NCI-H2029 treated with DMSO at 0.1 percent for 48 hours (cell line): ENCODE data around the gene AFF1.
"Not testable (repeated sequence)": the region's sequence is repeated elsewhere in the genome, so short reads cannot be mapped to it uniquely, and the experiment has no call there.

Experiments used
- DNase-seq: peaks from one replicate; lab custom pipeline; 2025; lab: John Stamatoyannopoulos, UW

Gene AFF1

DNA sequence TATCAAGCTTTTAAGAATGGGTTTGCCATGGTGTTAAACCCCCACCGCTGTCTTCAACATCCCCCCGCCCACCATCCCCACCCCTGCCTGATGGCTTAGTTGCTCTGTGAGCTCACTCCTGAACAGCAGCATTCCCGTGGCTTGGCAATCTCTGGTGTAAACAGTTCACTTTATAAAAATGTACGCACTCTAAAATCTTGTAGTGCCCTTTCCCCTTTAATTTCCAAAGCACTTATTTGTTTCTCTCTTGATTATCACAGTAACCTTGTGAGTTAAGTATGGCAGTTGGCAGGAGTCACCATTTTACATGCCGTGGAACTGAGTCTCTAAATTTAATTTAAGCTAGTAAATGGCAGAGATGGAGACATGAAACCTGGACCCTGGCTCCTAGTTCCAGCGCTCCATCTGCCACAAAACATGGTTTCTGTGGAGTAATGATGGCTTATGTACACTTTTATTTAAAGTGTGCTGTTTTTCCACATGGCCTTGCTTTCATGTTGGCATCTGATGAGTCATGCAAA lies 123.1 kb downstream of the AFF1 start:
- peak; percentile 30 for DNase-seq

DNA sequence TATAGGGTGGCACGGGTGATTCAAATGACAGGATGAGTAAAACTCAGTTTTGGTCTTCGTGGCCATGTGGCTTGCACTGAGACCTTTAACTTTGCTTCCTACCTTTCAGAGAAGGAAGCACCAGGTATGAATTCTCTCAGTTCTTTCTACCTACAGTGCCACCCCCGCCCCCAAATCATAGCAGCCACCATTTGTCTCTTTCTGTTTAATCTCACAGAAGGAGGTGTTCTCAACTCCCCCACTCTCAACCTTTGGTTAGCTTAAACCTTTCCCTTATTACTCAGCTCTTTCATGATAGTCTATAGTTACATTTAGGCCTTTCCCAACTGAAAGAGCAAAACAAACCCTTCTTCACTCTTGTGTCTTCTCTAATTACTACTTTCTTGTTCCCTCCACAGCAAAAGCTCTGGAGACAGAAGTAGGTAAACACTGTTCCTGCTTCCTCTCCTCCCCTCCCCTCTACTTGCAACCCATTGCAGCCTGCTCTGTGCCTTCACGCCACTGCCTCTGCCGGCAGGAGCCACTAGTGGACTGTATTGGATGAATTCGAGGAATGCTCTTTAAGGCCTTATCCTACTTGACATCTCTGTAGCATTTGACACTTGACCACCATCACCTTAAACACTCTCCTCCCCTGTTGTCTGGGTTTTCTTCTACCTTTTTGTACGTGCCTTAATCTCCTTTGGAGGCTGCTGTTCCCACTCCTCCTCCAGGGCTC lies 123.7 kb downstream of the AFF1 start:
- no peak for DNase-seq

DNA sequence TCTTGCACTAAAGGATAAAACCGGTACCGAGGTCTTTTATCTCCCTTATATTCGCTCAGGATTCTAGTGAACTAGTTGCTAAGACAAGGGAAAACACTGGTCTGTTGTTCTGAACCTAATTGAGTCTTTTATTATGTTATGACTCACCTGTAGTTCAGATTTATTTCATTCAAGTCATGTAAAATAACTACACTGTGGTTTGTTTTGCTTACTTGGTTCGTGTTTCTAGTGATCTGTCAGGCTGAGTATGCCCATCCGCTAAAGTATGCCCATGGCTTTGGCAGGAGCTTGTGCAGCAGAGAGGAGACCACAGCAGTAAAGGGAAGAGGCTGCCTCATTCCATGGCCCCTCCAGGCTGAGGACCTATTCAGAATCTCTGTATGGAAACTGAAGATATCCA lies 126.1 kb downstream of the AFF1 start:
- no peak for DNase-seq

DNA sequence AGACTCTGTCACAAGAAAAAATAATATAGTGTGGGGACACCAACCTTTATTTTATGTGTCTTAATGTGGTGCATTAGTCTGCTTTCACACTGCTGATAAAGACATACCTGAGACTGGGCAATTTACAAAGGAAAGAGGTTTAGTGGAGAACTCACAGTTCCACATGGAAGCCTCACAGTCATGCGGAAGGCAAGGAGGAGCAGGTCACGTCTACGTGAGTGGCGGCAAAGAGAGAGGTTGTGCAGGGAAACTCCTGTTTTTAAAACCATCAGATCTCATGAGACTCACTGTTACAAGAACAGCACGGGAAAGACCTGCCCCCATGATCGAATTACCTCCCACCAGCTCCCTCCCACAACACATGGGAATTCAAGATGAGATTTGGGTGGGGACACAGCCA lies 130.2 kb downstream of the AFF1 start:
- no peak for DNase-seq

DNA sequence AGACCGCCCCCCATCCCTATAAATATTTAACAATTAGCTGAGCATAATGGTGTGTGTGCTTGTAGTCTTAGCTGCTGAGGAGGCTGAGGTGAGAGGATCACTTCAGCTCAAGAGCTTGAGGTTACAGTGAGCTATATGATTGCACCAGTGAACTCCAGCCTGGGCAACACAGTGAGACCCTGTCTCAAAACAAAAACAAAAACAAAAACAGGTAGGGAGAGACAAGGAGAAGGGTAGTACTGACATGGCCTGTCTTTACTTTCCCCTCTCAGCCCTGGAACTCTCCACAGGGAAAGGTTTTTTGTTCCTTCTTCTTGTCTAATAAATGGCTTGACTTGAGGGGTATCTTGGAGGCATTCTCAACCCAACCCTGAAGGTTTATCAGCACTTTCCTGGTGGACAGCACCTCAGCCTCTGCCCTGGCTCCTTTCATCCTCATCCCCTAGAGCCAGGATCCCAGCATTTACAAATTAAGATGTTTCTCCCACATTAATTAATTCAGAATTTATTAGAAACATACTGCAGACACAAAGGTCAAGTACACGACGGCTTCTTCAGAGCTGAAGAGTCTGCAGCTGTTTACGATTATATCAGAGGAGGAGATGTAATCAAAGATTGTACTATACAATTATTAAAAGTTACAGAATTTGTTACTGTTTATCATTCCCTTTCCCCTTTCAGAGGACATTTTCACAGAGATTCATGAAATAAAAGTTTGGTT lies 131.8 kb downstream of the AFF1 start:
- DNase-seq: no peak

DNA sequence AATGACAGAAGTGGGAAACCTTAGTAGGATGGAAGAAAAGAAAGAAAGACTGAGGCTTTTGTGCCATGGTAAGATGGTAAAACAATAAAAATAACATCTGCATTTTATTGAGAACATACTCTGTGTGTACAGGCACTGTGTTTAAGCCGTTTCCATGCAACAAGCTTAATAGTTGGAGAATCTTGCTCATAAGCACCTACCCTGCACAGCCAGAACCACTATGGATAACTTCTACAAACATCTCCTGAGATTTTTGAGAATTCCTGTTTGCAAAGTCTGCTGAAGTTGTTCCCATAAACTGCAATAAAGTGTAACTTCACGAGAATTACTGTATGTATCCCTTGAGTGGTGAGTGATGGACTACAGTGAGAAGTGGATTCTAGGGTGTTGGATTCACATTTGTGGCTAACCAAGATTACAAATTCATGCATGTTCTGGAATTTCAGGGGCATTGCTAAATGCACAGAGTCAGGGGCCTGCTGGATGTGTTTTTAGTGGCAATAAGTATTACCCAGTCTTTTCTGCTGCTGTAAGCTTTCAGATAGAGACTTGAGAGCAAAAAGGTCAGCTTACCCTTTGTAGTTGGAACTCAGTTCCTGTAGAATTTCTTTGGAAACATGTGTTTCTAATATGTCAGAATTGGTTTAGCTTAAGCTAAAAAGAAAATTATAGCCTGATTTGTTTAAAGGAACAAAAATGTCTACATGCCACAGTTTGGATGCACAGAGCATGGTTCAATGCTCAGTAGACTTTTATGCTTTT lies 132.5 kb downstream of the AFF1 start:
- DNase-seq: no peak

DNA sequence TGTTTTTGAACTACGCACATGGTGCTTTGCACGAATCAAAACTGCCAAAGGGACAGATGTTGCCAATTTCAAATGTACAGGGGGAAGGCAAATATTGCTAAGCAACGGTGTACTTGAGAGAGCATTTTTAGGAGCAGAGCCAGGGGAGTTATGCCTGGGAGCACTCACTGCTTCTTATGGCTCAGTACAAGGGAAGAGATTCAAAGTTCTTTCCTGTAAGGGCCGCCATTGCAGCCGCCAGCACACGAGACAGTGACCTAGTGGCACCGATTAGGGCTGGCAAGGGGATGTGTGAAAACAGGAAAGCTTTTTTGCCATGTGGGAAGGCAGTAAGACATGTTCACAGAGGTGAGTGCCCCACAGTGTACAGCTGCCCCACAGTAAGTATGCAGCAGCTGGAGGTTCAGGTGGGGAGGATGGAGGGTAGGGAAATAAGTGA lies 133.8 kb downstream of the AFF1 start:
- DNase-seq: peak; percentile 88

DNA sequence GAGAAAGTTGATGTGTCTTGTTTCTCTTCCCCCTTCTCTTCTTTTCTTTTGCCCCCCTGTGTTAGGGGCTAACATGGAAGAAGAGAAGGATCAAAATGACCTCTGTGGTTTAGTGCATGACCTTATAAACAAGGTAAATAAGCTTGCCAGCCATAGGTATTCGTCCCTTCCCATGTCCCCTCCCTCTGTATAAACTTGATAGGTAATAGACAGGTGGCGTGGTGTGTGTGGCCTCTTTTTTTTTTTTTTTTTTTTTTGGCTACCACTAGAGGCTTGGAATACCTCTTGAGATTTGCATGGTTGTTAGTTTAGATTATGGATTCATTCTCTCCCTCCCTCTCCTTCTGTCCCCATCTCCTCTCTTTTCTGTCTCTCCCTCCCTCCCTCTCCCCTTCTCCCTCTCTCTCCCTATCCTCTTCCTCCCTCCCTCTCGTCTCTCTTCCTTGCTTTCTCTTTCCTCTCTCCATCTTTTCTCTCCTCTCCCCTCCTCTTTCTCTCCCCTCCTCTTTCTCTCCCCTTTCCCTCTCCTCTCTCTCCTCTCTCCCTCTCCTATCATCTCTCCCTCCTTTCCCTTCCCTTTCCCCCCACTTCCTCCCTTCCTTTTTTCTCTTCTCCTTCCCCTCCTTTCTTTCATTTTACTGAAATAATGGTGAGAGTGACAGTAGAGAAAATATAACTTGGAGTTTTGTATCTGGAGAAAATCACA lies 134.4 kb downstream of the AFF1 start:
- peak; percentile 82 for DNase-seq

DNA sequence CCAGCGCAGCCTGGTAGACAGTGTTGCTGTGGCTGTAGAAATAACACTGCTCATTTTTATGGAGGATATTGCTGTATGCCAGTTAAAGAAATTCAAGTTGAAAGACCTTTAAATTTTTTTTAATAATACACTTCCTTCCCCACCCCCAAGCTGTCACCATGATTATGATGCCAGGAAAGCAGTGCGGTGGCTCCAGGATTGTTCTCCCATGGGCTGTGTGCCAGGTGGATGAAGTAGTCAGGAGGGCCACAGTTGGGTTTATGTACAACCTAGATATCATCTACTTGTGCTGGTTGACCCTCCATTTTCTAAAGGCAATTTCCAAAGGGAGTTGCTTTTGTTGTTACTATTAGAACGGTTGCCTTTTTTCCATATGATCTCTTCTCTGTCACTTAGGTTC lies 136.6 kb downstream of the AFF1 start:
- DNase-seq: peak; percentile 71

DNA sequence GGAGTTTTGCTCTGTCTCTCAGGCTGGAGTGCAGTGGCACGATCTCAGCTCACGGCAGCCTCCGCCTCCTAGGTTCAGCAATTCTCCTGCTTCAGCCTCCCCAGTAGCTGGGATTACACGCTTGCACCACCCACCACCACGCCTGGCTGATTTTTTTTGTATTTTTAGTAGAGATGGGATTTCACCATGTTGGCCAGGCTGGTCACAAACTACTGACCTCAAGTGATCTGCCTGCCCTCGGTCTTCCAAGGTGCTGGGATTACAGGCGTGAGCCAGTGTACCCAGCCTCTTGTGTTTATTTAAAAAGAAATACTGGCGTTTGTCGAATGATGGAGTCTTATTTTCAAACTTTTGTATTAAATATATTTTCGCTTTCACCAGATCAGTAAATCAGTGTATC lies 137.7 kb downstream of the AFF1 start:
- DNase-seq: not testable (repeated sequence)

DNA sequence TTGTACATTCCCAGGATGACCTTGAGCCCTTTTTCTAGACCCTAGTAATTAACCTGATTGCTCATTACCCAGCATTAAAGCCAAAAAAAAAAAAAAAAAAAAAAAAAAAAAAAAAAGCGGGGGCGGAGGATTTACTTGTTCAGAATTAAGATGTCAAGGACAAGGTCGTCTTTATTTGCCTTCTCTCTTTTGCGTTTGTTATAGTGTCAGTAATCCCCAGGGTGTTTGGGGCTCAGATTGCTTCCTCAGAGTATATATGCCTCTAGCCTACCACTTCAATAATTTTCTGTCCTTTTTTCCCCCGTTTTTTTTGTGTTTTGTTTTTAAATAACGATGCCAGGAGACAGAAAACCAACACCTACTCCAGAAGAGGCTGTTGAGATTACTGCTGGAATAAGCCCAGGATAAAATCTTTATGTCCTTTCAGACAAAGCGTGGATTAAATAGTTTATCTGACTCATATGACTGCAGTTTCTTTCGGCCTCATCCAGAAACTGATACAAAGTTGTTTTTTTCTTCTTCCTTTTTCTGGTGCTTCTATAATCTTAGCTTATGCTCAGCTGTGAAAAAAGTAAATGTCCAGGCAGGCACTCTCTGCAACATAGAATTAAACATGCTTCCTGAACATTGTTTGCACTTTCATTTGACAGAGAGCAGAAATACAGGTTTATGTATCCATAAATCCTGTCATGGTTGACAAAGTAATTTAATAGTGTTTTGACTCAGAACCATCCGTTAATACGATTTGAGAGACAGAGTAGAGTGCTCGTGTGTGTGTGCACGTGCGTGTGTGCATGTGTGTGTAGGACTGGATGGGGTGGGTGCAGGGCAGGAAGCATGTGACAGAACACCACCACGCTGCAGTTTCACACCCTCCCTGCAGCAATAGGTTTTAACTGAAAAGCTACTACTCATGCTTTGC lies 138.6 kb downstream of the AFF1 start:
- DNase-seq: peak; percentile 88

DNA sequence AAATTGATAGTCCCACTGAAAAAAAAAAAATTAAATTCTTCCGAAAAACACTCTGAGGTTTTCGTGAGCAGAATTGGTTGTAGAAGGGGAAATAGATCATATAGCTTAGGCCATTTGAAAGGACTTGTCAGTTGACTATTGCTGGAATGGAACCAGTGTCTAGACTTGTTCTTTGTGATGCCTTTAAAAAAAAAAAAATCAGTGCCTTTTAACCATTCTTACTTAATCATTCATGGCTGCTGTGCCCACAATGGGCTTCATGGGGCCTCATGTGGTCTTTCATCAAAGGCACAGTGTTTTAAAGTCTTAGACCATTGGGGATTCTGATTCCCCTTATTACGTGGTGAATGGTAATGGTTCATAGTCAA lies 139.3 kb downstream of the AFF1 start:
- DNase-seq: peak; percentile 60

DNA sequence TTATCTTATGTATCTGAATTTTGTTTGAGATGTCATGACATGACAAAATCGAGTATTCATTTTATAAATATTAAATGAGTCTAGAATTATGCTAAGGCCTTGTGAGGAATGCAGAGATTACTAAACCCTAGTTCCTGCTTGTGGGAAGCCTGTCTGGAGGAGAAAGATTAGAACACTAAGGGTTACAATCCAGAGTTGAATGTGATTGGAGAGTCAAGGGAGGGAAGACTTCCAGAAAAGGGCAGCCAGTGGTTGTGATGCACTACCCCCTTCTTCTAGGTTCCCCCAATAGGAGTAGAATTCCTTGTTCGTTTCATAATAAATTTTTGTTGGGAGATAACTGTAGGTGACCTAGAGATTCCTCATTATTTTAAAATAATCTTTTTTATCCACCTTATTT lies 141.1 kb downstream of the AFF1 start:
- no peak for DNase-seq

DNA sequence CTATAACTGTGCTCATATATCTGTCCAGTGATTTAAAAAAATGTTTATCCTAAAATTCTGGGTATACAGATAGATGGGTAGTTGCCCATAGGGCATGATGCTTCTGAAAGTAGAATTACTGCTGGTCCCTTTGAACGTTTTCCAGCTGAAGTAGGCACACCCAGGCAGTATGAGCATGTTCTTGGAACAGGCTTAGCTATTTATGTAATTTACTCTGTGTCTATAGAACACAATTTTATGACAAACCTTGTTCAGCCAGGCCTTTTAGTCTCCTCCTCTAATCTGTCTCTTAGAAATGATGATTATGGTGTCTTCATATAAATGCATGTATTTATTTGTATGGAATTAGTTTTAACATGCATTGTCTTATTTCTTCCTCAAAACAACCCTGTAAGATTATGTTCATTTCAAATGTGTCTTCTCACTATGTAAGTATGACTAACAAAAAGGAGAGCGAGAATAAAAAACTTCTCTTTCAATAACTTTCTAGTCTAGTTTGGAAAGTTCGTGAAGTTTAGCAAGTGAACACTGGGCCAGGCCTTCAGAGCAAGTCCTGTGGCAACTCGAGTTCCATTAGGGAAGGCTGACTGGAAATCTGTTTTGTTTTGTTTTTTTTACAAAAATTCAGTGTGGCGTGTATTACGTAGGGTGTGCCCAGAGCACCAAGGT lies 142.0 kb downstream of the AFF1 start:
- no peak for DNase-seq

DNA sequence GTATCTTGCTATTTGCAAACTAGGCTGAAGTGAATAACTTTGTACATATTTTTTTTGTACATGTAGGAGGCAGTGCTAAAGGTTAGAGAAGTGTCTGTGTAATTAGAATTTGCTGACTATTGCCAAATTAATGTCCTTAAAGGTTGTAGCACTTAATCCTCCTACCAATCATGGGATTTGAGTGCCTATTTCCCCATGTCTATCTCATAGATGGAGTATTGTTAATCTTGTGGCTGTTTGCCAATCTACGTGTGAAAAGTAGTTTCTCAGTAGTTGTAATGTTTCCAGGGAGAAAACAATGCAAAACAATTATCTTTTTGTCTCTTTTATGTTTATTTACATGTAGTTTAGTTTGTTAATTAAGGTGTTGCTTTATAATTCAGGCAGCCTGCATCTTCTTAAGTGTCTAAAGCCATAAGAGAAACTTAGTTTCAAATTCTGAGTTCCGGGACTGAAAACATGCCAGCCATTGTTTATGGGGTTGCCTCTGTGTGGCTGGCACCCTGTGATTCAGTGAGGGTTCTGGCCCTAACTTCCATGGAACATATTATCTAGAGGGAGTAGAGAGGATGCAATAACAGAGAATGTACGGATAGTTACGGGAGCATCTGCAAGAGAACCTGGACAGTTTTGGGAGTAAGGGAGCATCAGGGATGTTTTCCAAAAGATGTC lies 143.2 kb downstream of the AFF1 start:
- DNase-seq: no peak

DNA sequence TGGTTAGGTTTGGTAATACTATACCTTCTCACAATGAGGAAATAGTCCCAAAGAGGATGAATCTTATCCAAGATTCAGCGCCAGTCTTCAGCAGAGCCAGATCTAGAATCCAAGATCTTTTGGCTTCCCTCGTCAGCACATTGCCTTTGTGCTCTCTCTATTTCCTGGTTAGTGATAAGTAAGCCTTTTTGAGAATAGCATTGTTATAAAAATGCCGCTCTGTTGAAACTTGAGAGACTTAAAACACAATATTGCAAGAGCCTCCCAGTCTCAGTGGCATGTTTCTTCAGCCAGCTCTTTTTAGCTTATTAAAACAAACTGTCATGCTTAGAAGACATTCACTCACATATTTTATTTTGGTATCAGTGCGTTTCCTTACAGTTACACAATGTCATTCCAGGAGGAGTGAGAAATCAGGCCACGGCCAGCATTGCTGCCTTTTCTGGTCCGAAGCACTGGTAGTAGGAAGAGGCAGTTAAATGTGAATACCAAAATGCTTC lies 144.2 kb downstream of the AFF1 start:
- no peak for DNase-seq

DNA sequence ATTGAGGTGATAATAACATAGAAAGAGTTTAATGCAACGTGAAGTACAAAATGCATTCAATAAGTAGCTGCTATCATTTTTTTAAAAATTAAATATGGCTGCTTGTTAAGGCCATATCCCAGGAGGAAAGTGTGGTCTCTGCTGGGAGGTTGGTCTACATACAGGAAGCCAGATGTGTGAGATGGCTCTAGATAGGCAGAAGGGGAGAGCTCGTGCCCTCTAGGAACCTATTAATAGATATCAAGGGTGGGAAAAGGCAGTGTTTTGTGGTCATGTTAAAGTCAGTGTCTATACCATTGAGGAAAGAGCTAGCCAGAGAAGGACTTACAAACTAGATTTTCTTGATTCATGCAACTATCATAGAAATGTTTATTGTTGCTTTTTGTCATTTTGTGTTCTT lies 145.2 kb downstream of the AFF1 start:
- no peak for DNase-seq

DNA sequence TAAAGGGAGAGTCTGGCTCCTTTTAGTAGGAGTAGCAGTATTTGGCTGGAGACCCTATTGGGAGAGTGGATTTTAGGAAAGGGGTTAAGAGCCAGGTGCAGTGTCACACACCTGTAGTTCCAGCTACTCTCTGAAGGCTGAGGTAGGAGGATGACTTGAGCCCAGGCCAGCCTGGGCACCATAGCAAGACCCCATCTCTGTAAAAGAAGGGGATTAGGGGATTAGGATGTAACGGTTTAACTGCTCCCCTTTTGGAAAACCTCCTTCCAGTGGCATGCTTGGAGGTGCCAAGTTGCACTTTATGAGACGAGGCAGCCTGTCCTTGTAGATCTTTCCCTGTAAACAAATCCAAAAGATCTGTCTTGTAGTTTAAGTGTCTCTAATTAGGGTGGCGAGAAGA lies 145.7 kb downstream of the AFF1 start:
- DNase-seq: no peak

DNA sequence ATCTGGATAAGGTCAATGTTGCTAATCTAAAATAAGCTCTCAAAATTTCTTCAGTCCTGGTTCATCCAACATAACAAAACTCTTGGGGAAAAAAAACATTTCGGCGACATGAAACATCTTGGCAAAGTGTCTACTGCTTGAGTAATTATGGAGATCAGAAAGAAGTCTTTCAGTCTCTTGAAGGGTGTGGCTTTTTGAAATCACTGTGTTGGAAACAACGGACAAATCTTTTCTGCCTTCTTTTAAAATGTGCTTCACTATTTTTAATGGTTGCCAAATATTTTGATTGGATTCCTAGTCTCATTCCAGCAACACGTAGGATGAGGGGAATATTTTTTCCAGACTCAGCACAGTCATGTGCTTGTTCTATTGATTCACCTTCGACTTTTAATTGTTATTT lies 147.0 kb downstream of the AFF1 start:
- no peak for DNase-seq

DNA sequence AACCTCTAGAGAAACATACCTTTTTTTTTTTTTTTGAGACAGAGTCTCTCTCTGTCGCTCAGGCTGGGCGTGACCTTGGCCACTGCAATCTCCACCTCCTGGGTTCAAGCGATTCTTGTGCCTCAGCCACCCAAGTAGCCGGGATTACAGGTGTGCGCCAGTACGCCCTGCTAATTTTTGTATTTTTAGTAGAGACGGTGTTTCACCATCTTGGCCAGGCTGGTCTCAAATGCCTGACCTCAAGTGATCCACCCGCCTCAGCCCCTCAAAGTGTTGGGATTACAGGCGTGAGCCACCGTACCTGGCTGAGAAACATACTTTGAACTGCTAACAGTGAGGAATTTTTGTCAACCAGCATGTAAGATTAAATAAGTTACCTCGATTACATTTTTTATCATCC lies 150.9 kb downstream of the AFF1 start:
- not testable (repeated sequence) for DNase-seq
